PFSK-1 (cell line): ENCODE results near the gene ITPRIPL2.

Experiments used
- POLR2AphosphoS5 ChIP-seq: IDR thresholded peaks from 2 replicates; pipeline ENCODE4 v1.6.1; 2012; ENCODE audit warnings: low read depth, mild to moderate bottlenecking, control low read depth, low read length, moderate library complexity
- REST ChIP-seq, 2 experiments: IDR thresholded peaks; 2 replicates each; pipeline versions ENCODE4 v1.6.1 to v1.8.0; 2011 to 2012; ENCODE audit warnings: low read depth in 2 of 2, low read length in 2 of 2, control low read depth in 1 of 2, inconsistent platforms in 1 of 2, mild to moderate bottlenecking in 1 of 2, moderate library complexity in 1 of 2; ENCODE audit not compliant: insufficient read depth in 1 of 2
- TAF1 ChIP-seq: IDR thresholded peaks from 2 replicates; pipeline ENCODE4 v1.6.1; 2012; ENCODE audit warnings: low read length, control low read depth, borderline replicate concordance; ENCODE audit not compliant: insufficient read depth

GRCh38 chr16:19170043-19170655 lies 56.4 kb downstream of the ITPRIPL2 start:
- TF ChIP-seq TAF1, result no peak
- TF ChIP-seq REST (IDR thresholded peaks at IDR 0.05; ENCODE audit: insufficient read depth in 1 of 2, low read depth in 2 of 2, low read length in 2 of 2), result no peak
- TF ChIP-seq POLR2AphosphoS5, result no peak
